GM12878 (cell line): ENCODE data around the gene ARTN.

Experiments
- BMI1 ChIP-seq: fragments of 450-650 bp; IDR thresholded peaks from 2 replicates; pipeline ENCODE4 v1.6.1; 2016; ENCODE audit warnings: mild to moderate bottlenecking, moderate library complexity, borderline replicate concordance
- BRCA1 ChIP-seq: IDR thresholded peaks from 2 replicates; pipeline ENCODE4 v1.6.1; 2011; ENCODE audit warnings: low read depth, low read length, improper control_type of control experiment
- CTCF ChIP-seq, 3 experiments: IDR thresholded peaks in 2 of 3; conservative IDR thresholded peaks in 1 of 3; 2 replicates each; pipeline ENCODE4 v1.5.1; 2011; ENCODE audit warnings: low read depth in 3 of 3, low read length in 3 of 3, mild to moderate bottlenecking in 3 of 3, control low read depth in 2 of 3, moderate library complexity in 2 of 3, inconsistent platforms in 1 of 3, mixed read lengths in 1 of 3; ENCODE audit not compliant: control insufficient read depth in 2 of 3, insufficient read depth in 1 of 3; ENCODE audit errors: extremely low read depth in 1 of 3
- EP300 ChIP-seq, 2 experiments: fragments of 150-350 bp in 1 of 2; IDR thresholded peaks; 2 replicates each; pipeline ENCODE4 v1.6.1; 2011 to 2012; ENCODE audit warnings: low read depth in 2 of 2, low read length in 2 of 2, borderline replicate concordance in 1 of 2, improper control_type of control experiment in 1 of 2, inconsistent platforms in 1 of 2; ENCODE audit not compliant: control insufficient read depth in 1 of 2
- EZH2 ChIP-seq: IDR thresholded peaks from 2 replicates; pipeline ENCODE4 v1.6.1; 2012; ENCODE audit warnings: low read depth, mild to moderate bottlenecking, control low read depth, inconsistent platforms, low read length, borderline replicate concordance; ENCODE audit not compliant: control insufficient read depth
- HCFC1 ChIP-seq: fragments of 150-350 bp; IDR thresholded peaks from 2 replicates; pipeline ENCODE4 v1.6.1; 2014; ENCODE audit warnings: low read length
- HDAC2 ChIP-seq: fragments of 200-600 bp; sonication (generic); IDR thresholded peaks from 2 replicates; pipeline ENCODE4 v1.6.1; 2017
- MLLT1 ChIP-seq: fragments of 450-650 bp; IDR thresholded peaks from 2 replicates; pipeline ENCODE4 v1.6.1; 2016; ENCODE audit warnings: mild to moderate bottlenecking
- USF2 ChIP-seq: IDR thresholded peaks from 2 replicates; pipeline ENCODE4 v1.6.1; 2011; ENCODE audit warnings: low read depth, low read length, improper control_type of control experiment, borderline replicate concordance
- TF ChIP-seq, protein P1 (sequence below): fragments of 450-650 bp; IDR thresholded peaks from 2 replicates; pipeline ENCODE4 v1.6.1; 2014; ENCODE audit warnings: mild to moderate bottlenecking
- TF ChIP-seq, protein P2 (sequence below): IDR thresholded peaks from 2 replicates; pipeline ENCODE4 v1.6.1; 2011; ENCODE audit warnings: borderline replicate concordance, low read depth, mild to moderate bottlenecking, moderate library complexity, mixed read lengths, low read length; ENCODE audit not compliant: insufficient read depth; ENCODE audit errors: extremely low read length

- no peak for TF ChIP-seq CTCF (IDR thresholded peaks at IDR 0.05 in 2 of 3, conservative IDR thresholded peaks at IDR 0.05 in 1 of 3; ENCODE audit: control insufficient read depth in 2 of 3, extremely low read depth in 1 of 3, insufficient read depth in 1 of 3, low read depth in 3 of 3, low read length in 3 of 3)
- TF ChIP-seq, protein P1, sequence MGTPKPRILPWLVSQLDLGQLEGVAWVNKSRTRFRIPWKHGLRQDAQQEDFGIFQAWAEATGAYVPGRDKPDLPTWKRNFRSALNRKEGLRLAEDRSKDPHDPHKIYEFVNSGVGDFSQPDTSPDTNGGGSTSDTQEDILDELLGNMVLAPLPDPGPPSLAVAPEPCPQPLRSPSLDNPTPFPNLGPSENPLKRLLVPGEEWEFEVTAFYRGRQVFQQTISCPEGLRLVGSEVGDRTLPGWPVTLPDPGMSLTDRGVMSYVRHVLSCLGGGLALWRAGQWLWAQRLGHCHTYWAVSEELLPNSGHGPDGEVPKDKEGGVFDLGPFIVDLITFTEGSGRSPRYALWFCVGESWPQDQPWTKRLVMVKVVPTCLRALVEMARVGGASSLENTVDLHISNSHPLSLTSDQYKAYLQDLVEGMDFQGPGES, result no peak
- TF ChIP-seq EZH2, result no peak
- TF ChIP-seq, protein P2, sequence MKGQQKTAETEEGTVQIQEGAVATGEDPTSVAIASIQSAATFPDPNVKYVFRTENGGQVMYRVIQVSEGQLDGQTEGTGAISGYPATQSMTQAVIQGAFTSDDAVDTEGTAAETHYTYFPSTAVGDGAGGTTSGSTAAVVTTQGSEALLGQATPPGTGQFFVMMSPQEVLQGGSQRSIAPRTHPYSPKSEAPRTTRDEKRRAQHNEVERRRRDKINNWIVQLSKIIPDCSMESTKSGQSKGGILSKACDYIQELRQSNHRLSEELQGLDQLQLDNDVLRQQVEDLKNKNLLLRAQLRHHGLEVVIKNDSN, result no peak
- TF ChIP-seq HDAC2, result no peak
- no peak for TF ChIP-seq HCFC1
- no peak for TF ChIP-seq BRCA1
- no peak for TF ChIP-seq BMI1
- TF ChIP-seq EP300 (IDR thresholded peaks at IDR 0.05; ENCODE audit: borderline replicate concordance in 1 of 2, control insufficient read depth in 1 of 2, low read depth in 2 of 2, low read length in 2 of 2), result no peak
- no peak for TF ChIP-seq MLLT1
- no peak for TF ChIP-seq USF2
Measured at GRCh38 chr1:43965316-43965715, 31.7 kb downstream of the ARTN start.
